Activated CD8-positive, alpha-beta memory T cell treated with anti-CD3 and anti-CD28 coated beads for 1 hour (primary cell): Measurements from ENCODE around the gene DAW1.
"Not testable (repeated sequence)": the region's sequence is repeated elsewhere in the genome, so short reads cannot be mapped to it uniquely, and the experiment has no call there.

Experiments used
- DNase-seq, 2 donors: peaks; one replicate each; pipeline ENCODE4 v3.0.0-alpha.2; 2020; ENCODE audit warnings: low read depth in 1 of 2; ENCODE audit errors: extremely low read depth in 1 of 2

DAW1 gene, protein sequence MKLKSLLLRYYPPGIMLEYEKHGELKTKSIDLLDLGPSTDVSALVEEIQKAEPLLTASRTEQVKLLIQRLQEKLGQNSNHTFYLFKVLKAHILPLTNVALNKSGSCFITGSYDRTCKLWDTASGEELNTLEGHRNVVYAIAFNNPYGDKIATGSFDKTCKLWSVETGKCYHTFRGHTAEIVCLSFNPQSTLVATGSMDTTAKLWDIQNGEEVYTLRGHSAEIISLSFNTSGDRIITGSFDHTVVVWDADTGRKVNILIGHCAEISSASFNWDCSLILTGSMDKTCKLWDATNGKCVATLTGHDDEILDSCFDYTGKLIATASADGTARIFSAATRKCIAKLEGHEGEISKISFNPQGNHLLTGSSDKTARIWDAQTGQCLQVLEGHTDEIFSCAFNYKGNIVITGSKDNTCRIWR

DNA sequence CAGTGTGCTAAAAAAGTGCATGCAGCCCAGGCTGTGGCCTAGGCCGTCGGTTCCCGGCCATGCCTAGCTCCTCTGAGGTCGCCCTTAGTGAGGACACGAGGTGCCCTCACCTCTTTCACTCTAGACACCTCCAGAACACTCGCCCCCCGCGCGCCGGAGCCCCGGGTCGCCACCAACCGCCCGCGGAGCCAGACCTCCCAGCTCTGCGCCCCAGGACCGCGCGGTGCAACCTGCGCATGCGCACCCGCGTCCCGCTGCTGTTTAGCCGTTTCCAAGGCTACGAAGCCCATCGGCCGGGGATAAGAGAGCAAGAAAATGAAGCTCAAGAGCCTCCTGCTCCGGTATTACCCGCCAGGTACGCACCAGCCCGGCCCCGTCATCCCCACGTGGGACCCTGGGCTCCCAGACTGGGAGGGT, at the start of gene DAW1:
TSS of gene DAW1 (plus strand) at position 257 of the 417 bp plus-strand sequence. CDS start at position 316, 59 bp downstream.
- DNase-seq: peak in 1 of 2 donors; percentile 3

DNA sequence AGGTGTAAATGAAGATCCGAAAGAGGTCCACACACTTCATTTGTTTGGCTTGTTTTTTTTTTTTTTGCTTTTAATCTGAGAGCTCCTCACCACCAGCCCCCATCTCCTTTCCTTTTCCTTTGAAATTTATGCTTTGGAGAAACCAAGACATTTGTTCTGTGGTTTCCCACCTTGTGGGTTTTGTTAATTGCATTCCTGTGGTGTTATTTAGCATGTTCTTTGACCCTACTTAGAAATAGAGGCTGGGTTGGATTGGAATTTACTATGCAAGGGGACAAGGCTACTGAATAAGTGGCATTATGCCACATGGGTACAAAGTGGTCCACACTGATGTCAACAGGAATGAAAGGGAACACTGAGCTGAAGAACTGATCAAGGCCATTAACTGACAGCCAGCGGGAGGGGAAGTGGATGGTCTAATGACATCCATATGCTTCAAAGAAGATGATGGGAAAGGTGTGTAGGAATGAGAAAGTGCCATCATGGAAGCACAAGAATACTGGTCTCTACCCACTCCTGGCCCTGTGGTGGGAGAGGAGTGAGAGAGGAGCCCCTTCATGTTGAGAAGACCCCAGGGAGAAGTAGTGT, 48.9 kb upstream of the DAW1 start:
- DNase-seq: no peak

DNA sequence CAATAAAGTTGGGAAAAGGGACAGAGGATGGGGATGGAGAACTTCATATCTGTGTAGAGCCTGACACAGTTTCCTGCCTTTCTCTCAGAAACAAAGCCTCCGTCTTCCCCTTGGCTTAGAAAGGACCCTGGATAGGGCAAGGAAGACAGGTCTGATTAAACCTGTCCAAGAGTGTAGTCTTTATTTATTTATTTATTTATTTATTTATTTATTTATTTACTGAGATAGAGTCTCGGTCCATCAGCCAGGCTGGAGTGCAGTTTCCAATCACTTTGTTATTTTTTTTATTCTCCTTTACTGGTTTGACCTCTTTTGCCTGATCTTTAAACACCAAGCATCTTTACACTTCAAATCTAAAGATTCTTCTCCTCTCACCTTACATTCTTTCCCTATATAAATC, 47.5 kb upstream of the DAW1 start:
- DNase-seq: no peak

DNA sequence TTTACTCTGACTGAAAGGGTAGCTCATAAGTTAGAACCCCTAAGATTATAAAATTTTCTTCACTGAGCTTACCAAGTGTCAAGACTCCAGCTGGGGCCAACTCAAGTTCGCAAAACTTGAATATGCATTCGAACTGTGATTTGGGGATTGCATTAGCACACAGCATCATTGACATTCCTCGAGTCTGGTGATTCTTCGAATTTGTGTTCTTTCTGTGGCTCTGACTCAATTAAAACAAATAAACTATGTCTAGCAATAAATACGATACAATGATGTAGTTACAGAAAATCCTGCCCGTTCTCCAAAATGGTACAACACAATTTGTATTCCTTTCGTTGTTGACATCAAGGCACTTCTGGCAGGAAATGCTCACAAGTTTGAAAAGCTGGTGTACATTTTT, 46.7 kb upstream of the DAW1 start:
- DNase-seq: no peak

DNA sequence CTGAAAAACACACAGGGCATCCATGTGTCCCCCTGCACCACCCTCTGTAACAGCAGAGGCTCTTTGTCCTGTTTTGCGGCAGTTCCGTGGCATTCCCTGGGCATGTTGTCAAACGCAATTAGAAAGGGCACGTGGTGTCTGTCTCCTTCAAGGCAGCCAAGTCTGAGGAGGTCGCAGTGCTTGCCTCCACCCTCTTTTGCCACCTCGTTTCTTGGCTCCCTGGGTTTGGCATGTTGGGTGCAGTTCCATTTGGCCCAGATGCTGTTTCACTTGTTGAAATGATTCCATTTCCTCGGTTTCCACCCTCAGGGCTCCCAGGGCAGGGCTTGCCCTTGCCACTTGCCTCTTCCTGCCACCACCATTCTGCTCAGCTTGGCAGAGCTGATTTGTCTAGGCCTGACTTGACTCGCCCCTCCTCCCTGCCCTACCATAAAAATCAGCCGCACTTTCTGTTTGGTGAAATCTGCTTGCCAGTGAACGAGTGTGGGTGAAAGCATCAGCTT, 45.4 kb upstream of the DAW1 start:
- DNase-seq: no peak

DNA sequence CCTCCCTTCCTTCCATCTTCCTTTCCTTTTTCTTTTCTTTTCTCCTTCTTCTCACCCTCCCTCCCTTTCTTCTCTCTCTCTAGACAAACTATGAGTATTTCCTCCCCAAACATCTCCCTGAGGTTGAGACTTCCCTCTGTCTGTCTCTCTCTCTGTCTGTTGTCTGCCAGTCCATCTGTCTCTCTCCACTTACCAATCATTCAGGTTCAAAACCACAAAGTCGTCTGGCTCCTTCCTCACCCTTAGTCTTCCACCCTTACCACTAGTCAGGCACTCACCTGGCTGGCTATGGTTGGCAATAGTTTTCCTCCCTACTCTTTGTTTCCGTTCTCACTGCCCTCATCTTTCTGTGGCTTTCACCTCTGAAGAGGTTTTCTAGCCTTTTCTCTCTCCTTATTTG, 44.9 kb upstream of the DAW1 start:
- no peak for DNase-seq

DNA sequence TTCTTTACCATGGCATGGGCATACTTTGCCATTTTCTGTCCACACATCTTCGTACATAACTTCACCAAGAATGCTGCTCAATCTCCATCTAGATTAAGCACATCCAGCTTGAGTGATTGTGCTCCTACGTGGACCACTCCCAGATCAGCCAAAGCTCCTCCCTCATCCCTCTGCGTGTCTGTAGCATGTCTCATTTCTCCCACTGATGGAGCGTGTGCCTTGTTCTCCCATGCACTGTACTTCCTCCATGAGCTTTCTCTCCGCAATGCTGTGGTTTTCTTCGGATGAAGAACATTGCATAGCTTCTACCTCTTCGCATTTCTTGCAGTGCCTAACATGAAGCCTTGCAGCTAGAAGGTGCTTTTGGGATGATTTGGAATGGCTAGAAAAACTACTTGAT, 44.3 kb upstream of the DAW1 start:
- no peak for DNase-seq

DNA sequence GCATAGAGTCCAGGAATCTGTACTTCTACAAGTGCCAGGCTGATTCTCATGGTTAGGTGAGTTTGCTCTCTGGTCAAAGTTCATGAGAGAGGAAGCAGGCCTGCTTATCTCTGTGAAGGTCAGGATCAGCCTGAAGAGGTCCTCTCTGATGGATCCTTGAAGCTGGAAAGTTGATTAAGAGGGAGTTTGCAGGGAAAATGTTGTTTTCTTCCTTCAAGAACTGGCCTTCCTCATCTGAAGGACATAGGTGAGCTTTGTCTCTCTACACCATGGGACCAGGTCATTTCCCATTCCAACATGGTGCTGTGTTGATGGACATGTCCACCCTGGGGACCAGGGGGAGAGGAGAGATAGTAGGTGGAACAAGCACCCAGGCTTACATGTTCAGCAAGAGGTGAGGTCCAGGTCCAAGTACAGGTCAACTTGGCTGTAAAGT, 42.9 kb upstream of the DAW1 start:
- DNase-seq: no peak

DNA sequence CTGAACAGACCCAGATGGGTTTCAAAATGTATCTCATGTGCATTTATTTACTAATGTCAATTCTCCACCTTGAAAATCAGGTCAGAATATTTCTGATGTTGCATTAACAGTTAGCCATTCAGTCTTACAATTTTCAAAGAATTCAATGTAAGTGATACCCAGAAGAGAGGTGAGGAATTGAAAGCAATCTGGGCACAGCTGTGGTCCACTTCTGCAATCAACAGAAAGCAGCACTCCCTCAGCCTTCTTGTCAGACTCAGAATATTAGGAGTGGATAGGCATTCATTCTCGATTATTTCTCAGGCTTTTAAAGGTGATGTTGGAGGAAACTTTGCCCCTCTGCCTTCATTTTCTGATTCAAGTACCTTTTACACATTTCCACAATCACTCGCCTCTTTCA, 42.1 kb upstream of the DAW1 start:
- DNase-seq: no peak

DNA sequence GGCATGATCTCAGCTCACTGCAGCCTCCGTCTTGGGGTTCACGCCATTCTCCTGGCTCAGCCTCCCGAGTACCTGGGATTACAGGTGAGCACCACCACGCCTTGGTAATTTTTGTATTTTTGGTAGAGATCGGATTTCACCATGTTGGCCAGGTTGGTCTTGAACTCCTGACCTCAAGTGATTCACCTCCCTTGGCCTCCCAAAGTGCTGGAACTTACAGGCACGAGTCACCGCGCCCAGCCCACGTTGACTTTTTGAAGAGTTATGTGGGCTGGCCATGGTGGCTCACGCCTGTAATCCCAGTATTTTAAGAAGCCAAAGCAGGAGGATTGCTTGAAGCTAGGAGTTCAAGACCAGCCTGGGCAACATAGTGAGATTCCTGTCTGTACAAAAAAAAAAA, 37.0 kb upstream of the DAW1 start:
- DNase-seq: no peak

DNA sequence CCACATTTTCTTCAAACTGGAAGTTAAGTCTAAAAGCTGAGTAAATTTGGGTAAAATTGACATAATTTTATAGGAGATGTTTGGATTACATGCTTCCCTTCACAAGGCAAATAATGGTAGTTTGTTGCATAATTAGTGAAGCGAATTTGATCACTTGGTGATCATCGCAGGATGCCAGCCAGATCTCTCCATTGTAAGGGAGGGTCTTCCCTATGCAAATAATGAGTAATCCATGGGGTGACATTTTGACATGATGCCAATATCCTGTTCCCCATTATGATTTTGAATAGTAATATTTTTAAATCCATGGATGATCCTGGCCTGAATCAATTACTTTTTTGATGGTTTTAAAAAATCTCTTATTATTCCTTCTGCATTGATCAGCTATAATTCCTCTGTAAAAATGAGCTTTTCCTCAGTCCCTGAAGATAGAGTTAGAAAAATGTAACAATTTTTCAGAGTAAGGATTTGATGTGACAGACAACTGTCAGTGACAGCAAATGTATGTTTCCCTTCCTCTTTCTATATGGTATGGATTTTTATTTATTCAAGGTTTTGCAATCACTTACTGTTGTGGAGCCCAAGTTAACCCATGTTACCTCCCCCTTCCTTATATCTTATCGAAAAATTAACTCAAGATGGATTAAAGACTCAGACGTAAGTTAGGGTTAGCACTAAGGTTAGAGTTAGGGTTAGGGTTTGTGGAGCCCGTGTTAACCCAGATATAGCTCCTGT, 36.3 kb upstream of the DAW1 start:
- DNase-seq: no peak

DNA sequence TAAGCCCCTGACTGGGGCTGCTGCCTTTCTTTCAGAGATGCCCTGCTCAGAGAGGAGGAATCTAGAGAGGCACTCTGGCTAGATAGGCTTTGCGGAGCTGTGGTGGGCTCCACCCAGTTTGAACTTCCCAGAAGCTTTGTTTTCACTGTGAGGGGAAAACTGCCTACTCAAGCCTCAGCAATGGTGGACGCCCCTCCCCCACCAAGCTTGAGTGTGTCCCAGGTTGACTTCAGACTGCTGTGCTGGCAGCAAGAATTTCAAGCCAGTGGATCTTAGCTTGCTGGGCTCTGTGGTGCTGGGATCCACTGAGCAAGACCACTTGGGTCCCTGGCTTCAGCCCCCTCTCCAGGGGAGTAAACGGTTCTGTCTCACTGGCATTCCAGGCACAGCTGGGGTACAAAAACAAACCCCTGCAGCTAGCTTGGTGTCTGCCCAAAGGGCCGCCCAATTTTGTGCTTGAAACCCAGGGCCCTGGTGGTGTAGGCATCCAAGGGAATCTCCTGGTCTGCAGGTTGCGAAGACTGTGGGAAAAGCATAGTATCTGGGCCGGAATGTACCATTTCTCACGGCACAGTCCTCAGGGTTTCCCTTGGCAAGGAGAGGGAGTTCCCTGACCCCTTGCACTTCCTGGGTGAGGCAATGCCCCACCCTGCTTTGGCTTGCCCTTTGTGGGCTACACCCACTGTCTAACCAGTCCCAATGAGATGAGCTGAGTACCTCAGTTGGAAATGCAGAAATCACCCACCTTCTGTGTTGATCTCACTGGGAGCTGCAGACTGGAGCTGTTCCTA, 31.9 kb upstream of the DAW1 start:
- DNase-seq: not testable (repeated sequence)

DNA sequence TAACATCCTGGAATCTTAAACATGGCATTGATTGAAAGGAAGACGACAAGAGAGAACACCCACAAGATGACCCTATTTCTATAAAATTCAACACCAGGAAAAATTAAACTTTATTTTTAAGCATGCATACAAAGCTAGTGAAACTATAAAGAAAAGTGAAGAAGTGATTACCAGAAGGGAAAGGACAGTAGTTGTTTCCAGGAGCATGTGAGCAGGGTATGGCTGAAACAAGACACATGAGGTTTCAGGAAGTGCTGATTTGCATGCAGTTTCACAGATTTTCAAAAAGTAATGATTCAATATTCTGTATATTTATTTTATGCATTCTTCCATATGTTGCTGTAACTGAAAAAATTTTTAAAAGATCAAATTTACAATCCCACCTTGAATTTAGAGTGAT, 24.6 kb upstream of the DAW1 start:
- no peak for DNase-seq

DNA sequence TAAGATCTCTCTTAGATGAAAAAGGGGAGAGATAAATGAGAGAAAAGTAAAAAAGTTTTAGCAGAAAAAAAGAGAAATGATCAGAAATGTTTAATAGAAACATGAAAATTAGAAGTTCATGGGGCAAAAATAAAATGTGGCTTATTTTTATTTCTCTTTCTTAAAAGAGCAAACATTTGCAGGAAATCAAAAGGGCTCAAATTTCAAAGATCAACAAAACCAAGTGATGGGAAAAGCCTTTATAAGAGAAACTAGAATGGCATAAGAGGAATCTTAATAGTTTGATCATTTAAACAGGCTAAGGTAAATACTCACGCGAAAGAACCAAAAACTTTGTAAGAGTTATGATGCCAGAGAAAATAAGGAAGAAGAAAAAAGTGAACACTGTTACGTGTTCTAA, 23.3 kb upstream of the DAW1 start:
- DNase-seq: no peak

DNA sequence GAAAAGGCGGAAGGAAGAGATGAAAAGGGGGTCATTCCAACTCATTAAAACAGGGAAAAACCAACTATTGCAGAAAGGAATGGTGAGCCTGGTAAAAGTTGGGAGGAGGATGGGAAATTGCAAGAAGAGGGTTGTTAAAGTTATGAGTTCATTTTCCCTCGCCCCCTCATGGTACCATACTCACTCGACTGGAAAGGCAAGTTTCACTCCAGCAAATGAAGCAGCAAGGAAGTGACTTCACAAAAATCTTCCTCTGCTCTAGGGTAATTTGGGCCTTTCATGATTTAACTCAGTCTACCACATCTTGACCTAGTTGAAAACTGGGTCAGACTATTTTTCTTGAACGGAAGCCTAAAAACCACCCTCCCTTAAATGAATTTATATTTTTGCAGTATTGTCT, 22.8 kb upstream of the DAW1 start:
- DNase-seq: no peak

DNA sequence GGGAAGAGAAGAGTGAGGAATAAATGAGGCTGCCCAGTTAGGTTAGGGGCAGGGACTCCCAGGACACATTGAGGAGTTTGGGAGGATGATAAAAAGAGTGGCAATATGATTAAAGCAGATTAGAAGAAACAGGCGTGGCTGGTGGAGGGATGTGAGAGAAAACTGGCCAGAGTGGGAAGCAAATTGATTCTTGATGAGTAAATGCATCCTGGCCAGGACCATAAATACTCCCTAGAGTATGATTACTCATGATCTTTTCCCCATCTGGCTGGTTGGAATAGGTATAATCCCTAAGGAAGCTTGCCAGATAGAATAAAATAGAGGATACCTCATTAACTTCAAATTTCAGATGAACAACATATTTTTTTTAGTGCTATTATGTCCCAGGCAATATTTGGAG, 21.5 kb upstream of the DAW1 start:
- DNase-seq: no peak

DNA sequence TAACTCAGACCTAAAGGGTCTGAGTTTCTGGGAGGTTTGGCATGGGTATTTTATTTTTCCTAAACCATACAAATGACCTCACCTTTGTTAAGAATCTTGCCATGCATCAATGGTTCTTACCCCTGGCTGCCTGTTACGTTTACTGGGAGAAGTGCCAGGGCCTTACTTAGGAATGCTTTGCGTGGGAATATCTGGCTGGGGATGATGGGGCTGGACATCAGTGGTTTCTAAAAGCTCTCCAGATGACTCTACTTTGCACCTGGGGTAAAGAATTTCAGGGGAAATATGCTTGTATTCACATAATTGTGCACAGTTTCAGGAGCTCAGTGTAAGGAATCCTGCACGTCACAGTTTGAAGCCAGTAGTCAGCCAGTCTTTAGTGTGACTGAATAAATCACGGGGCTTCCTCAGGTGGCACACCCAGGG, 18.2 kb upstream of the DAW1 start:
- no peak for DNase-seq

DNA sequence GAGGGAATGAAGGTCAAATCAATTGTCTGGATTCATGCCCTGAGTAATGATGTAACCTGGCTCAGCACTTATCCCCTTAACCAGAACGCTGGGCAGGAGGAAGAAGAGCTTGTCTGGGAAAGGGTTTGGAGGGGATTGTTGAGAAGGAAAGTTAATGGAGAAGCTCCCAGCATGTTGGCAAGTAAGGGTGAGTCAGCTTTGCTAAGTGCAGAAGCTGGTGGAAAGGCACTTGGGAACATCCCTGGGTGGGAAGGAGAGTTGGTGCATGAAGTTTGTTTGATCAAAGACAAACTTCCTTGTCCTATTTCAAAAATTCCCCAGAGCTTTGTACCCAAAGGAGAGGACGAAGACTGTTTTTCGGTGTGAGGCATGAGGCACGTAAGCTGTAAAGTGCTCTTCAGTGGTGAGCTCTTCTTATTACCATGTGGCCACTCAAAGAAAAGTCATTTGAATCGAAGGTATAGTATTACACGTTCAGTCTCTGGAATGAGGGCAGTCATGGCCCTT, 17.6 kb upstream of the DAW1 start:
- DNase-seq: no peak

DNA sequence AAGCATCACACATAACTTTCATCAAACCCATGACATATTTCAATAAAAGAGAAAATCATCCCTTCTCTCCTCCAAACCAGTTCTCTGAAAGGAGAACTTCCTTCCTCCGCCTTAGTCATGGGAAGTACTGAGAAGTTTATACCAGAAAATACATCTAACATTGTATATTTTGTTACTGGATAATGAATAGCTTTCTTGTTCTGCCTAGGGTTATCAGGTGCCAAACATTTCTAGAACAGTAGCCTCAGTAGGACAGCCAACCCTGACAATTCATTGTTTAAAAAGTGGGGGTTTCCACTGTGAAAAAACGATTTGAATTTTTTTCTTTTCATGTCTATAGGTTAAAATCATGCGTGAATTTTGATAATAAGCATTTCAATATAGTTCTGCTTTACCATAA, 16.0 kb upstream of the DAW1 start:
- DNase-seq: no peak

DNA sequence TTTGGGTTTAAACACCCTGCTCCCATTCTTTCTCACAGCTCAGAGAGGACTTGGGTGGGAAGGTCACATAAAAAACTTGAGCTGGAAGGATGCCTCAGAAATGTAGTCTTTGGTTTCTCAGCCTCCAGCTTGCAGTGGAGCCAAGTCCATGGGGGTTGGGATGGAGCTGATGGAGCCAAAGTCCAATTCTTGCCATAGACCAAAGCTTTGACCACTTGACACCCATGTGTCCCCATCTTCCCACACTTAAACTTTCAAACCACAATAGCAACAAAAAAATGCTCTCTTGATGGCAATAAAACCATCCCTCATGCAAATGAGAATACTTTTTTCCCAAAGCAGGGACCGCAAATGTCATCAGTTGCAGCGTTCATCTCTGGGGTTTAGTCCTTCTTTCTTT, 14.7 kb upstream of the DAW1 start:
- no peak for DNase-seq

DNA sequence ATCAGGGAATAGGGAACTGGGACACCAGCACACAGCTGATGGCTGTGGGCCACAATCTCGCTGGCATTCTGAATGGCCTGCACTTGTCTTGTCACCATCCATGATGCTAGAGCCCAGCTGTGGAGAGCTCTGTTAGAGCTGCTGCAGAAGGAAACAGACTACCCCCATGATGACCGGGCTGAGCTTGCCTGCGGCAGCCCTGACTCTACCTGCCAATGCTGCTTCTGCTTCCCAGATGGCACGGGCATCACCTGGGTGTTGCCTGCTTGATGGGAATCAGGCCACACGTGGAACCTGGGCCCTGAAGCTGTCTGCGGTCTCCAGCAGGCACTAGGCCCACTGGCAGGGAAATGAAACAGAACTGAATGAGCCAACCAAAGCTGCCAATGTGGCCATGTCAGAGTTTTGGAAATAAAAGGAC, 11.2 kb upstream of the DAW1 start:
- DNase-seq: no peak
